Measurements from ENCODE around the gene TNFRSF8.

The TNFRSF8 gene

DNA sequence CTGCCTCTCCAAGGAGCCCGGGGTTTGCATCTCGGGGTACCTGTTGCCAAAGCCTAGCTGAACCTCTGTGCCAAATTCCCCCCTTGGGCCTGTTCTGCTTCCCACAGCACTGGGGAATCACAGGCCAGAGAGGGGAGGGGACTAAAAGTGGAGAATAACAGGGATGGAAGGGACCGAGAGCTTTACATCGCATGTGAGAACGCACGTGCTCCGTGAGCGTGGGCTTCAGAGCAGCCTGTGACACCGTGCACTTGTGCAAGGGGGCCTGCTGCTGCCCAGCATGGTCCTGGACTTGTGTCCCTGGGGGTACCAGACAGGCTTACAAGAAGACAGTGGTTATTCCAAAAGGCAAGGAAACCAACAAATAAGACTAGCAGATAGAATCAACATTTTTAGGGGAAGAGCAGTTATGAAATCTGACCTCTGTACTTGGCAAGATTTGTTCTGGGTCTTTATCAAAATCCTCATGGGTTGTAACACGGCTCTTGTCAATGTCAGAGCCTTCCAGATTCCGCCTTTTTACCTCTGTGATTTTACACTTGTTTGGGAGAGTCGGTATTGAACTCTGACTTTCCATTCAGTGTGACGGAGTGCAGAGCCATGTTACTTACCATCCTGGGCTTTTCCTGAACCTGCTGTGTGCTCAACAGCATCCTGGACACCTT, 67.5 kb downstream of the TNFRSF8 start:
- no peak overlapping the region for H3K4me3 ChIP-seq (ENCODE audit: control insufficient read depth, low read depth, low read length)
- TF ChIP-seq, protein P1, sequence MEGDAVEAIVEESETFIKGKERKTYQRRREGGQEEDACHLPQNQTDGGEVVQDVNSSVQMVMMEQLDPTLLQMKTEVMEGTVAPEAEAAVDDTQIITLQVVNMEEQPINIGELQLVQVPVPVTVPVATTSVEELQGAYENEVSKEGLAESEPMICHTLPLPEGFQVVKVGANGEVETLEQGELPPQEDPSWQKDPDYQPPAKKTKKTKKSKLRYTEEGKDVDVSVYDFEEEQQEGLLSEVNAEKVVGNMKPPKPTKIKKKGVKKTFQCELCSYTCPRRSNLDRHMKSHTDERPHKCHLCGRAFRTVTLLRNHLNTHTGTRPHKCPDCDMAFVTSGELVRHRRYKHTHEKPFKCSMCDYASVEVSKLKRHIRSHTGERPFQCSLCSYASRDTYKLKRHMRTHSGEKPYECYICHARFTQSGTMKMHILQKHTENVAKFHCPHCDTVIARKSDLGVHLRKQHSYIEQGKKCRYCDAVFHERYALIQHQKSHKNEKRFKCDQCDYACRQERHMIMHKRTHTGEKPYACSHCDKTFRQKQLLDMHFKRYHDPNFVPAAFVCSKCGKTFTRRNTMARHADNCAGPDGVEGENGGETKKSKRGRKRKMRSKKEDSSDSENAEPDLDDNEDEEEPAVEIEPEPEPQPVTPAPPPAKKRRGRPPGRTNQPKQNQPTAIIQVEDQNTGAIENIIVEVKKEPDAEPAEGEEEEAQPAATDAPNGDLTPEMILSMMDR (conservative IDR thresholded peaks at IDR 0.05; ENCODE audit: control insufficient read depth, insufficient read depth, low read depth, low read length), result no peak
- DNase-seq (ENCODE audit: low read depth), result no peak

DNA sequence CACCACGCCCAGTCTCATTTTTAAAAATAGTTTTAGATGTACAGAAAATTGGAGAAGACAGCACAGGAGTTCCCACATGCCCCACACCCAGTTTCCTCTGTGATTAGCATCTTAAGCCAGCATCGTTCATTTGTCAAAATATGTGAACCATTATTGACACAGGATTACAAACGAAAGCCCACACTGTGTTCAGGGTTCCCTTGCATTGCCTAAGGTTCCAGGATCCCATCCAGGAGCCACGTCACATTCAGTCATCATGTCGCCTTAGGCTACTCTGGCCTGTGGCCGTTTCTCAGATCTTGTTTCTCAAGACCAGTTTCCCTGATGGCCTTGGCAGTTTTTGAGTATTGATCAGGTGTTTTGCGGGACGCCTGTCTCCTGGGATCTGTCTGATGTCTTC, 69.0 kb downstream of the TNFRSF8 start:
- peak; percentile 69 for DNase-seq (ENCODE audit: low read depth)
- TF ChIP-seq, protein P1 (conservative IDR thresholded peaks at IDR 0.05; ENCODE audit: control insufficient read depth, insufficient read depth, low read depth, low read length), result no peak
- H3K4me3 ChIP-seq (ENCODE audit: control insufficient read depth, low read depth, low read length), result no peak overlapping the region

DNA sequence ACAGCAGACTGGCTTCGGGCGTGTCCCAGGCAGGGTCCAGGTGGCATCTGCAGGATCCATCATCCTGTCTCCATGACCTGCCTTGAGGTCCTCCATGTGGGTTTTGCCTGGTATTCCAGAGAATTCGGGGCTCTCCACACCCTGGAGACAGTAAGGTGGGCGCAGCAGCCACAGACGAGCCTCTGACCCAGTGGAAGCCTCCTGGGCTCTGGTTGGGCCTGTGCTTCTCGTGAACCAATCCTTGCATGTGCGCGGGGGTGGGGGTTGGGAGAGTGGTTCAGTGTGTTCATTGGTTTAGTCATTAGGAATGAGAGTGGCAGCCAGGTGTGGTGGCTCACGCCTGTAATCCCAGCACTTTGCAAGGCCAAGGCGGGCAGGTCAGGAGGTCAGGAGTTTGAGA, 71.6 kb downstream of the TNFRSF8 start:
- no peak overlapping the region for H3K4me3 ChIP-seq (ENCODE audit: control insufficient read depth, low read depth, low read length)
- TF ChIP-seq, protein P1 (conservative IDR thresholded peaks at IDR 0.05; ENCODE audit: control insufficient read depth, insufficient read depth, low read depth, low read length), result no peak
- DNase-seq (ENCODE audit: low read depth), result no peak

DNA sequence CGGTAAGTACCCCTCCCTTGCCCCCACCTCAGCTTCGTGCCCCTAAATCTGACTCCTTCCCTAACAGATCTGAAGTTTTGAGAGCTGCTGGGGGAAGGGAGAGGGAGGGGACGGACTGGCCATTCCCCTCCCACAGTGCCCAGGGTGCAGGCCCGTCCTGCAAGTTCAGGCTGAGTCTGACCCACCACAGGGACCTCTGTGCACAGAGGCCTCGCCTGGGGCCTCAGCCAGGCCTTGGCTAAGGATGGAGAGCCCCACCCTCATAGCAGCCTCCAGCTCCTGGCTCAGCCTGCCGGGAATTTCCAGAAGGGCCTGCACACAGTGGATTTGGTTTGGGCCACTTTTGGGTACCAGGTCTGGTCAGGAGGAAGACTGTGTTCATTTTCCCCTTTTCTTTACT, 72.5 kb downstream of the TNFRSF8 start:
- DNase-seq (ENCODE audit: low read depth), result peak; percentile 15
- TF ChIP-seq, protein P1 (conservative IDR thresholded peaks at IDR 0.05; ENCODE audit: control insufficient read depth, insufficient read depth, low read depth, low read length), result no peak
- no peak overlapping the region for H3K4me3 ChIP-seq (ENCODE audit: control insufficient read depth, low read depth, low read length)

DNA sequence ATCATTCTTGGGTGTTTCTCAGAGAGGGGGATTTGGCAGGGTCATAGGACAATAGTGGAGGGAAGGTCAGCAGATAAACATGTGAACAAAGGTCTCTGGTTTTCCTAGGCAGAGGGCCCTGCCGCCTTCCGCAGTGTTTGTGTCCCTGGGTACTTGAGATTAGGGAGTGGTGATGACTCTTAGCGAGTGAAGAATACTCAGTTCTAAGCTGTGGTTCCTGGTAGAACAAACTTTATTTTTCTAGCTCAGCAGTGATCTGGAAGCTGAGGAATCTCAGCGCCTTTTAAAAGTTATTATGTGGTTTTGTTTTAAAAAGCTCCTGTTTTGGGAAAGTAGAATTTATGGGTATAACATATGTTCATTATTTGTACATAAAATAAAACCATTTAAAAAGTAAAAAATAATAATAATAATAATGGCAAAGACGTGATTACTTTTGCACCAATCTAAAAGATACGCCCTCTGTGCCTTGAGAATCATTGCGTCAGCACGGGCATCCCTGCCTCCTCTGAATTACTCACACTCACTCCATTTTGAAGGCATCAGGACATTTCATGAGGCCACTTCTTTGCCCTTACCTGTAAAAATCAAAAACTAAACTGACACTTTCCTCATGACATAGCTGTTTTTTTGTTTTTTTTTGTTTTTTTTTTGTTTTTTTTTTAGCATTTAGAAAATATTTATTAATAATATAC, 74.0 kb downstream of the TNFRSF8 start:
- no peak for DNase-seq (ENCODE audit: low read depth)
- no peak overlapping the region for H3K4me3 ChIP-seq (ENCODE audit: control insufficient read depth, low read depth, low read length)
- TF ChIP-seq, protein P1 (conservative IDR thresholded peaks at IDR 0.05; ENCODE audit: control insufficient read depth, insufficient read depth, low read depth, low read length), result no peak

DNA sequence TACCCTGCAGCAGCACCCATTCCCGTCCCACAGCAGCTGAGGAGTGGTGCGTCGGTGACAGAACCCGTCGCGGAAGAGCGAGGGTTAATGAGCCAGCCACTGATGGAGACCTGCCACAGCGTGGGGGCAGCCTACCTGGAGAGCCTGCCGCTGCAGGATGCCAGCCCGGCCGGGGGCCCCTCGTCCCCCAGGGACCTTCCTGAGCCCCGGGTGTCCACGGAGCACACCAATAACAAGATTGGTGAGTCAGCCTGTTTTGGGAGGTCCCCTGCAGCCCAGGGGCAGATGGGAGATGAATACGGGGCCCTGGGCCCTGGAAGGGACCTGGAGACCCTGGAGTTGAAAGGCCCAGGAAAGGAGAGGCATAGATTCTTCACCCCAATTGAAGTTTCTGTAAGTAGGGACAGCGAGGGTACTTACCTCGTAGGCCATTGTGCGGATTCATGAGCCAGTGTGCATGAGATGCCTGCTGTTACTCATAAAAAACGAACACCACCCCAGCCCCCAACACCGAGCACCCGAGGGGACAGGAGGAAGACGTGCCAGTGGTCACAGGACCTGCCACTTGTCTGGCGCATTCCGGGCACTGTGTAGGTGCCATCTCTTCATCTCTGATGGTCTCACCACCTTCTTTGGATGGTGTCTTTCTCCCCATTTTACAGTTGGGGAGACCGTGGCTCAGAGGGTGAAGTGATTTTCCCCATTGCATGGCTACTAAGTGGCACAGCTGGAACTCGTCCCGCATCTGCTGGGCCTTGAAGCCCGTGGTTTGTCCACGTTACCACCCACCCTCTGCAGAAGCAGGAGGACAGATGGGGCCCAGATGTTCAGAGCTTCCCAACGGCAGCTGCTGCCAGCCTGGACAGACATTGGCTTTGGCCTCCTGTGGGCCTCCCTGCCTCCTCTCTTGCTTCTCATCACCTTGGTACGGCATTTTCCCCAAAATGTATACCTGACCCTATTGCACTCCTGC, 75.4 kb downstream of the TNFRSF8 start:
- DNase-seq (ENCODE audit: low read depth), result peak; percentile 18
- TF ChIP-seq, protein P1 (conservative IDR thresholded peaks at IDR 0.05; ENCODE audit: control insufficient read depth, insufficient read depth, low read depth, low read length), result no peak
- H3K4me3 ChIP-seq (ENCODE audit: control insufficient read depth, low read depth, low read length), result no peak overlapping the region
